Epidermal melanocyte (primary cell): ENCODE data around the gene DCTN2.
"Not testable (repeated sequence)": the region's sequence is repeated elsewhere in the genome, so short reads cannot be mapped to it uniquely, and the experiment has no call there.

Source experiments
- DNase-seq: peaks from one replicate; pipeline ENCODE4 v3.0.0; 2011; ENCODE audit warnings: low spot score; ENCODE audit not compliant: insufficient read length

DCTN2 gene

GRCh38 chr12:57528831-57529555 is 18.0 kb downstream of the DCTN2 start:
- DNase-seq, result no peak

DNA sequence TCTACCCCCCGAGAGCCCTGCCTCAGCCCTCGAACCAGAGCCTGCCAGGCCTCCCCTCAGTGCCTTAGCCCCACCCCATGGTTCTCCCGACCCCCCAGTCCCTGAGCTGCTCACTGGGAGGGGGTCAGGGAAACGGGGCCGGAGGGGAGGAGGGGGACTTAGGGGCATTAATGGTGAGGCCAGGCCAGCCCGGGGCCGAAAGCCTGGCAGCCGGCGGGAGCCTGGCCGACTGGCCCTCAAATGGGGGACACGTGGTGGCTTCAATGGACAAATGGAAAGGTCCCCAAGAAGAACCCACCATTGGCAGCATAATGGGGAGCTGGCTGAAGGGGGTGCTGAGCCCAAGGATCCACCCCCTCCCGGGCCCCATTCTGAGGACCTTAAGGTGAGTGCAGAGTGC is 18.8 kb downstream of the DCTN2 start:
- DNase-seq, result no peak

DNA sequence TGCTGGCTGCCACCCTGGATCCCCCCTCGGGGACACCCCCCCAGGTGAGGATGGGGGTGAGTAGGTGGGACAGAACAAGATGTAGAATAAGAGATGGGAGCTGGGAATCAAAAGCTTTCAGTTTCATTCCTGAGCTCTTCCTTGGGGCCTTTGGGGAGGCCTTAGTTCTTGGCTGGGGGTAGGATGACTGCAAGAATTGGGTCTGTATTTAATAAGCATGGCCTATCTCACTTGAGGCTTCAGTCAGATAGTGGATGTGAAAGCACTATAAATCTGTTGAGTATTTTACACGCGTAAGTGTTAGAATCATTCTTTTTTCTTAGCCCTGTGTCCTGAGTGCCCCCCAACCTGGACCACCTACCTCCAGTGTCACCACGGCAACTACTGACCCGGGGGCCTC is 19.8 kb downstream of the DCTN2 start:
- DNase-seq, result no peak

- no peak for DNase-seq
Measured at GRCh38 chr12:57526477-57527126, 20.4 kb downstream of the DCTN2 start.

GRCh38 chr12:57525615-57526383 is 21.2 kb downstream of the DCTN2 start:
- no peak for DNase-seq

DNA sequence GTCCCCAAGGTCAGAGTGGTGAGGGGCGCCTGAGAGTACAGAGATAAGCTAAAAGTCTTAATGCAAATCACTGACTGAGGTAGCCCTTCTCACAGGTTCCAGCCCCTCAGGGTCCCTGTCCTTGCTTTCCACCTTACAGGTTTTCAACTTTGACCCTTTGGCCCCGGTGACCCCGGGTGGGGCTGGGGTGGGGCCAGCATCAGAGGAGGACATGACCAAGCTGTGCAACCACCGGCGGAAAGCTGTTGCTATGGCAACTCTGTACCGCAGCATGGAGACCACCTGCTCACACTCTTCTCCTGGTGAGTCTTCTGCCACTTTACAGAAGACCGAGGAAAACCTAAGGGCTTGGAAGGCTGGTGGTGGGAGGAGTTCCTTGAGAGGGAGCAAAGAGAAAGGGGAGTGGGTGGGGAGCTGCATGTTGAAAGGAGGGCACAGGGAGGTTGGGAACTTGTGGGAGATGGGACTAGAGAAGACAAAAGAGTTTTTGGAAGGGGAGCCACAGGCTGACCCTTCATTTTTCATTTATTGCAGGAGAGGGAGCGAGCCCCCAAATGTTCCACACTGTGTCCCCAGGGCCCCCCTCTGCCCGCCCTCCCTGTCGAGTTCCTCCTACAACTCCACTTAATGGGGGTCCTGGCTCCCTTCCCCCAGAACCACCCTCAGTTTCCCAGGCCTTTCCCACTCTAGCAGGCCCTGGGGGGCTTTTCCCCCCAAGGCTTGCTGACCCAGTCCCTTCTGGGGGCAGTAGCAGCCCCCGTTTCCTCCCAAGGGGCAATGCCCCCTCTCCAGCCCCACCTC is 22.0 kb downstream of the DCTN2 start:
- no peak for DNase-seq

DNA sequence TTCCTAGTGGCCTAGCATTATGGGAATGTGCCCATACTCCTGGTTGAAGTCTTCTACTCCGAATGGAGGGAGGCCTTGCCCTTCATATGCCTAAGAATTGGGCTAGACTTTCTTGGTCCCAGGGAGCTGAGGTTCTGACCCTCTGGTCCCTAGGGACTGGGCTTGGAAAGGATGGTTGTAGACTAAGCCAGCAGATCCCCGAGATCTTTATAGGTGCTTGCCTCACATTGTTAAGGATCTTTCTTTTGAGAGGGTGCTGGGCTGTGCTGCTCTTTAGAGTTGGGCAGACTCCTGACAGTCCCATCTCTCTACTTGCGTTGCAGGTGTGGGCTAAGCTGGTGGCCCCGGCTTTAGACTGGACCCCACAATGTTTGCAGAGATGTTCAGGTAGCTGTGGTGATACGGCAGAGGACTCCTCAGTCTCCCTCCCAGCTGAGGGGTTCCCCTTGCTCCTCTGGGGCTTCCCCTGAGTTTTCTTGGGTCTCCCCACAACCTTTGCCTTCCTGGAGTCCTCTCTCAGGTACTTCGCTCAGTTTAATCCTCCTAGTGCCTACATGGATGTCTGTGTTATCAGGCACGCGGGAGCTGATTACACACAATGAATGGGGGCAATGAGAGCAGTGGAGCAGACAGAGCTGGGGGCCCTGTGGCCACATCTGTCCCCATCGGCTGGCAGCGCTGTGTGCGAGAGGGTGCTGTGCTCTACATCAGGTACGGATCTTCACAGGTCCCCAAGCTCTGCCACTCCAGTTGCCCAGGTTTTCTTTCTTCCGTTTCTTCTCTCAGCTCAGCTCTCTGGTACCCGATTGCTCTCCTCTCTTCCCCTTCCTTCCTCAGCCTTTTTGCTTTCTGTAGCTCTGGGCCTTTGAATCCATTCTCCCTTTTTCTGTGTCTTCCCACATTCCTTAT is 23.0 kb downstream of the DCTN2 start:
- DNase-seq, result no peak

DNA sequence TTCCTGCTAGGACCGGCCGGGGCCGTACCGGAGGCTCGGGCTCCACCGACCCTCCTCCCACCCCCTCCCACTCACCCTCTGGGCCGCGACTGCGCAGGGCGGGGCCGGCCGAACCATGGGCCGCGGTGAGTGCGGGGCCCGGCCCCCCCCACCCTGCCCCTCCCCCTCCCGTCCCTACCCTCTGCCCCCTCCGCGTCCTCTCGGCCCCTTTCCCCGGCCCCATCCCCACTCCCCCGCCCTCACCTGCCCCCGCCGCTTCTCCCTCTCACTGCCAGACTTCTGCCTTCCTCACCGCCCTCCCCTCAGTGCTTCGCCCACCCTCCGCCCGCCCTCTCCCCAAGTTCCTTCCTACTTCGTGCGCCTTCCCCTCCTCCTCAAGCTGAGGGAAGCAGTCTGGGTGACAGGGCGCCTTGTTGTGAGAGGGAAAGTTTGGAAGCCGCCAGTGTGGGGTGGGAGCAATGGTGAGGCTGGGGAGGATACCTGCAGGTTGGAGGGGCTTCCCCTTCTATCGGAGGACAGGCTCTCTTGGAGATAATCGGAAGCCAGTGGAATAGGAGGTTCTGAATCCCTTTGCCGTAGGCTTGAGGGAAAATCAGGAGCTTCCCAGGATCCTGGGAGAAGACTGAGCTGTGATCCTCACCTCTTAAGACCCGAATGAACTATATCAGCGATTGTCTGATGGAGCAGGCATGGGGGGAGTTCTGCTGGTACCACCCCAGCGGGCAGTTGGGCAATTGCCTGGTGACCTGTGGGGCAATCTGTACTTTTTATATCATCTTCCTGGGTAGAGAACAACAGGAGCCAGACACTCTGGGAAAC is 23.9 kb downstream of the DCTN2 start:
- no peak for DNase-seq

DNA sequence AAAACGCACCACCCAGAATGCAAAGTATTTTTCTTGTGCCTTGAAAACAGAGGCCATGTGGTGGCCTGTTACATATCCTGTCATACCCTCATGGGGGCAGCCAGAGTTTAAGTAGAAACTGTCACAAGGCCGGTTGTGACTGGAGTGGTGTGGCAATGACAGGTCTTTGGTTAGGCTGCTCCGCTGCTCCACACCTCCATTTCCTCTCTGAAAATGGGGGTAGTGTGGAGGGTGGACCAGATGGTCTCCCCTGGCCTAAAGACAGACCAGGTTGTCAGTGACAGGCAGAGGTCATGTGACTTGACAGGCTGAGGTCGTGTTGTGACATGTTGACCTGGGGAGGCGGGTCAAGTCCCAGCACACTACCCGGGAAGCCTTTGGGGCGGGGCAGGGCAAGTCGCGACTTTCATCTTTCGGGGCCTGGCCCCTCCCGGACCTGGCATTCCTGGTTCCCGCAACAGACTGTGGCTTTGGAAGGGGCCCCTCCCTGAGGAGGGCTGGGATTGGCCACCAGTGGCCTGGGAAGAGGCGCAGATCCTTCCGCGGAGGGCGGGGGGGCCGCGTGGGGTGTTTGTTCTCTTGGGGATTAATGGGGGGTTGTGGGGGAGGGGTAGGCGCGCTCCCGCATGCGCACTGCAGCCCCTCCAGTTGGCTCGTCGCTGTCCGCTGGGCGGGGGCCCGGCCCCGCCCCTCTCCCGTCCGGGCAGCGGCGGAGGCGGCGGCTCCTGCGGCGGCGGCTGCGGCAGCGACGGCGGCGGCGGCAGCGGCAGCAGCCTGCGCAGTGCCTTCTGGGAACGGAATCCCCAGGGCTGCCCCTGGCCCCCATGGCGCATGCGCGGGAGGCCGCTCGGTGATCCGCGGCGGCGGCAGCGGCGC is 24.7 kb downstream of the DCTN2 start, which contains the start of gene MBD6:
Gene MBD6 (plus strand): TSS at position 814 of the 876 bp plus-strand sequence. CDS start 1,480 bp downstream, outside the sequence.
- peak; percentile 93 for DNase-seq

- no peak for DNase-seq
Measured at GRCh38 chr12:57521525-57522010, 25.4 kb downstream of the DCTN2 start.

GRCh38 chr12:57520053-57520818 is 26.8 kb downstream of the DCTN2 start, which contains the start of gene DDIT3:
Gene DDIT3 (minus strand): TSS chr12:57520514. CDS start chr12:57517406, 3,108 bp downstream.
- DNase-seq, result peak; percentile 80

DNA sequence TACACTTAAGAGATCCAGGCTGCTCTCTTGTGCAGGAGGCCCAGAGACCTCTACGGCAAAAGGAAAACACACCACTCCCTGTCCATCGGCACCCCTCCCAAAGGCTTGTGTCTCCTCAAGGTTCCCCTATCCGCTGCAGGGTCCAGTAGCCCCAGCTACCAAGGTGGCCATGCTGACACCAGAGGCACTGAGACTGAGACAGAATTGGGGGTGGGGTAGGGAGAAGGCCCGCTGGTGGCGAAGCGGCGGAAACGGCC is 27.3 kb downstream of the DCTN2 start:
- DNase-seq, result no peak

- no peak for DNase-seq
Measured at GRCh38 chr12:57518920-57519795, 27.8 kb downstream of the DCTN2 start.

- DNase-seq, result no peak
Measured at GRCh38 chr12:57518176-57518919, 28.6 kb downstream of the DCTN2 start.

GRCh38 chr12:57517718-57518117 is 29.3 kb downstream of the DCTN2 start:
- not testable (repeated sequence) for DNase-seq

- DNase-seq, result no peak
Measured at GRCh38 chr12:57517187-57517586, 29.8 kb downstream of the DCTN2 start.
